Activated CD4-positive, CD25-positive, alpha-beta regulatory T cell (primary cell): ENCODE results near the gene CLEC17A.
"Not testable (repeated sequence)": the region's sequence is repeated elsewhere in the genome, so short reads cannot be mapped to it uniquely, and the experiment has no call there.

Source experiments
- DNase-seq, 4 experiments: peaks; one replicate each; lab custom pipeline; 2025; lab: John Stamatoyannopoulos, UW

Gene CLEC17A, protein sequence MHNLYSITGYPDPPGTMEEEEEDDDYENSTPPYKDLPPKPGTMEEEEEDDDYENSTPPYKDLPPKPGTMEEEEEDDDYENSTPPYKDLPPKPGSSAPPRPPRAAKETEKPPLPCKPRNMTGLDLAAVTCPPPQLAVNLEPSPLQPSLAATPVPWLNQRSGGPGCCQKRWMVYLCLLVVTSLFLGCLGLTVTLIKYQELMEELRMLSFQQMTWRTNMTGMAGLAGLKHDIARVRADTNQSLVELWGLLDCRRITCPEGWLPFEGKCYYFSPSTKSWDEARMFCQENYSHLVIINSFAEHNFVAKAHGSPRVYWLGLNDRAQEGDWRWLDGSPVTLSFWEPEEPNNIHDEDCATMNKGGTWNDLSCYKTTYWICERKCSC

DNA sequence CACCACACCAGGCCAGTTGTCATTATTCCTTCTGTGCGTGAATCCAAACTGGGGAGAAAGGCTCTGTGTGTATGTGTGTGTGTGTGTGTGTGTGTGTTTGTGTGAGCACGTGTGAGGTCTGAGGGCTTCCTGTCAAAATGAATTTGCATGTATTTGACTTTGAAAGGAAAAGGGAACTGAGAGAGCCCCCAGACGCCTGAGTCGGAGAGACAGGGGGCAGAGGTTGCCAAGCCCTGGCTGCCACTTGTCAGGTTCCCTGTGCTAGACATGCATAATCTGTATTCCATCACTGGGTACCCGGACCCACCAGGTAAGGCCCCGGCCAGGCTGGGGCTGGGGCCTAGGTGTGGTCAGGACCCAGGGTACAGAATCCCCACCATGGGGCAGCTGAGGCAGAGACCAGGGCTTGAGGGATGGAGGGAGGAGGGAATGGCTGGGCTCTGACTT lies at the start of gene CLEC17A:
TSS of gene CLEC17A (plus strand) at position 191 of the 447 bp plus-strand sequence. CDS start at position 268, 77 bp downstream.
- no peak for DNase-seq

DNA sequence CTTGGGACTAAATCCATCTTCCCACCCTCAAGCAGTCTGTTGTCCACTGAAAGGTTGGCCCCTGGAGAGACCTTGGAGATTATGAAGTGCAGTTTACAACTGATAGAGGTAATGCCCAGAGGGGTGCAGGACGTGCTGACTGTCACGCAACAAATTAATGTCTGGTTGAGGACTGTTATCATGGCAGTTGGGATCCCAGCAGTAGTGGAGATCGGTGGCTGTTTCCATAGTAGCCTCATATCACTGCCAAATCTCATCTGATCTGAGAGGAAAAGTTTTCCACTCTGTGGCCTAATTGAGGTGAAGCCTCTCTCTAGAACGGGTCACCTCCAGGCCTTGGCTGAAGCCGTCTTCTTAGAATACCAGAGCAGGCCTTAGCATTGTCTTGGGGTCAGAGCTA lies 49.4 kb upstream of the CLEC17A start:
- no peak for DNase-seq

- peak in 2 of 4 experiments; percentile 15 for DNase-seq
These were observed 45.8 kb upstream of the CLEC17A start for GRCh38 chr19:14536926-14537692.

- no peak for DNase-seq
These were observed 42.0 kb upstream of the CLEC17A start for GRCh38 chr19:14540741-14541525.

GRCh38 chr19:14541979-14542378 lies 40.9 kb upstream of the CLEC17A start:
- not testable (repeated sequence) for DNase-seq

GRCh38 chr19:14542711-14543328 lies 40.1 kb upstream of the CLEC17A start:
- DNase-seq, result no peak

GRCh38 chr19:14544047-14544446 lies 38.8 kb upstream of the CLEC17A start:
- no peak for DNase-seq

DNA sequence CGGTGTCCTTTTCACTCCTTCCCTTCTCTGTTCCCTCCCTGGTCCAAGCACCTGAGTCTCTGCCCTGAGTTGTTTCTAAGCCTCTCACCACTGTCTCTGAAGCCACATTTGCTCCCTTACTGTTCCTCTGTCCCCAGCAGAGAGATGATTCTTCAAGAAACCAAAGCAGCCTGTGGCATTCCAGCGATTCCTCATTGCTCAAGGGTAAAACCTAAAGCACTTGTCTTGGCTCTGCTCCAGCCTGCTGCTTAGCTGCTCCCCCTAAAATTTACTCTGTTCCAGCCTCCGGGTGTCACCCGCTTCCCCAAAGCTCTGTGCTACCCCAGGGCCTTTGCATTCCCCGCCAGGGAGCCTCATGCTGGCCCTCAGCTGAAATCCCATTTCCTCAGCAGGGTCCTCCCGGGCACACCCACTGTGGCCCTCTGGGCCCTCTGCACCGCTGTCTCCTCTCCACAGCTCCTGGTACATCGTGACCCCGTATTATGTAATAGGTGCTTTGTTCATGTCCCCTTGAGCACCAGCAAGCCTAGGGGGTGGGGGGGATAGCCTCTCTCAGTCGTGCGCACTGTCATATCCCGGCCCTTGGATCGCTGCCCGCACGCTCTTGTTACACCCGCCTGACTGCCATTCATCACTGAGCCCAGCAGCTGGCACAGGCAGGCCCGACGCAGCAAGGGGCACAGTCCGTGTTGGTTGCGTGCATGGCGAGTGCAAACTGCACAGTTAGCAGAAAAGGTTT lies 37.7 kb upstream of the CLEC17A start:
- DNase-seq, result no peak

DNA sequence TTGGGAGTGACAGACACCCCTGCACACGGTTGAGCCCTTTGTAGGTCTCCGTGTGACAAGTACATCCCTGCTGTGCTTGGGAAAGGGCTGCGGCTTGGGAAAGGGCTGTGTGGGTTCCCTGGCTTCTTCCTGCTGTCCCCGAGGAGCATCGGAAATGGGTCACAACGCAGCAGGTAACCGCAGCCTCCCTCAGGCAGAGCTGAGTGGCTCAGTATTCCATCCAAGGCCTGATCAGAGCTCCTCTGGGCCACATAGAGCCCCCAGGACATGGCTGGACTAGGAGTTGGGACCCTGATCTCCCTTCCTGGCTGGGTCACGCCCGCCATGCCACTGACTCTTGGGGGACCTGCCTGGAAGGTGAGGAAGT lies 37.2 kb upstream of the CLEC17A start:
- DNase-seq, result no peak

GRCh38 chr19:14550201-14550754 lies 32.6 kb upstream of the CLEC17A start:
- DNase-seq, result no peak

DNA sequence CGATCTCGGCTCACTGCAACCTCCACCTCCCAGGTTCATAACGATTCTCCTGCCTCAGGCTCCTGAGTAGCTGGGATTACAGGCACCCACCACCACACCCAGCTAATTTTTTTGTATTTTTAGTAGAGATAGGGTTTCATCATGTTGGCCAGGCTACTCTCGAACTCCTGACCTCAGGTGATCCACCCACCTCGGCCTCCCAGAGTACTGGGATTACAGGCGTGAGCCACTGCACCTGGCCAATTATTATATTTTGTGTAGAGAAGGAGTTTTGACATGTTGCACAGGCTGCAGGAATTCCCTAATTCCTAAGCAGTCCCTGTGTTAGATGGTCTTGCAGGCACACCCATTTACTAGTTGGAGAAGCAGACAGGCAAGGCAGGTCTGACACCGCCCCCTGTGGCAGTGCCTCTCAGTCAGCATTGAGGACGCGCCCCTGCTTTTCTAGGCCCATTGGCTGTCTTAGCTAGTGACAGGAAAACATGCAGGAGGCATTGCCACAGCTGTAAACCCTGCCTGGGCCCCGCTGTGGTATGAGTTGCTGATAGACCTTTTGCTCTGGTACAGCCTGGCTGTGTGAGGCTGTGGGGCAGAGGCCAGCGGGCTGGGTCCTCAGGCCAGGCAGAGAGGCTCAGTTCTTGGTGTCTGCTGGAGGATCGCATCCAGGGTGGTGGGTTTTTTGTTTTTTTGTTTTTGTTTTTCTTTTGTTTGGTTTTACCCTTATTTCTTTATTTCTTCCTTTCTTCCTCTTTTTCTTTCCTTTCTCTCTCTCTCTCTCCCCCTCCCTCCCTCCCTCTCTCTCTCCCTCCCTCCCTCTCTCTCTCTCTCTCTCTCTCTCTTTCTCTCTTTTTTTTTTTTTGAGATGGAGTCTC lies 31.5 kb upstream of the CLEC17A start:
- DNase-seq, result peak in 3 of 4 experiments; percentile 41 to 68 (median 61)

DNA sequence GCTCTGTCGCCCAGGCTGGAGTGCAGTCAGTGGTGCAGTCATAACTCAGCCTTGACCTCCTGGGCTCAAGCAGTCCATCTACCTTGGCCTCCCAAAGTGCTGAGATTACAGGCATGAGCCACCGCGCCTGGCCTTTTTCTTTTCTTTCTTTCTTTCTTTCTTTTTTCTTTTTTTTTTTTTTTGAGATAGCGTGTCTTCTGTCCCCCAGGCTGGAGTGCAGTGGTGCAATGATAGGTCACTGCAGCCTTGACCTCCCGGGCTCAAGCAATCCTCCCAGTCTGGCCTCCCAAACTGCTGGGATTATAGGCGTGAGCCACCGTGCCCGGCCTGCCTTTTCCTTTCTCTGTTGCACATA lies 30.9 kb upstream of the CLEC17A start:
- not testable (repeated sequence) for DNase-seq

GRCh38 chr19:14553042-14553938 lies 29.6 kb upstream of the CLEC17A start:
- DNase-seq, result no peak

GRCh38 chr19:14553939-14554243 lies 29.0 kb upstream of the CLEC17A start:
- DNase-seq, result no peak

DNA sequence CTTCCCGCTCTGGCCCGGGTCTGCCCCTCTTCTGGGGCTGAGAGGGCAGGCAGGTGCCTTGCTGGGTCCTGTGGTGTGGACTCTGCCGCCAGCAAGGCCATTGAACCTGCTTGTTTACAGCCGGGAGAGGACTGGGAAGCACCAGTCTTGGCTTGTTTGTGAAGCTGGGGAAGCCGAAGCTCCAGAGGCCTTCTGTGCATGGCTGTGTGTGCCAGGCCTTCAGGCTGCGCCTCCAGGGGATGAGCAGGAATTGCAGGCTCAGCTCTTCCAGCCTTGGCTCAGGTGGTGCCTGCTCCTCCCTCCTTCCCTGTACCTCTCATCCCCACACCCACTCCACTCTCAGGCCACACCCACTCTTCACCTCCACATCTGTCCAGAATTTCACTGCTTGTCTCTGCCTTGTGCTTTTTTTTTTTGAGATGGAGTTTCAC lies 28.5 kb upstream of the CLEC17A start:
- DNase-seq, result no peak

- DNase-seq, result no peak
These were observed 26.8 kb upstream of the CLEC17A start for GRCh38 chr19:14555918-14556661.

DNA sequence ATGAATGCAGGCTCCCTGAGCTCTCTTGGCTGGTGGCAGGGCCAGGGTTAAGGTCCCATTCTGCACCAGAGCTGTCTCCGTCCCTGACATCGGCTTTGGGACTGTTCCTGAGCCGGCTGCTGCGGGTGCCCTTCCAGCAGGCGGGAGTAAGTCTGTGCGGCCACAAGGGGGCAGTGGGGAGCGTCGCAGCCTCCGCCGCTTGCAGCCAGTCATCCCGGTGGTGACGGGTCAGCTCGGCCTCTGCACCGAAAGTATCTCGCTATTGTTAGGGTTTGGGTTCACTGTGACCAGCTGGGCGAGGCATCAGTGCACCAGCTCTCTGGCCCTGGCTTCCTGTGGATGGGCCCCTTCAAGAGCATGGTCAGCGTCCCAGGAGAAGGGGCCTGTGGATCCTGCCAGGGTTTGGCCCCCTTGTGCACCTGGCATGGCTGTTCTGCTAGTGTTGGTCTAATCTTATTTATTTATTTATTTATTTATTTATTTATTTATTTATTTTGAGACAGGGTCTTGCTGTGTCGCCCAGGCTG lies 26.2 kb upstream of the CLEC17A start:
- peak; percentile 51 to 60 (median 54) for DNase-seq
